ENCODE data around the gene UCP2. TPM values are rescaled to one million over a fixed set of nuclear protein-coding genes. Genes with fewer than 3 reads are reported as not detected.

UCP2 gene
- total and polyA plus RNA-seq, 2 donors (not counting 3 experiments of a cell fraction or from before 2014, with no cell fraction given), result 16.5 to 24.0 TPM

- ChIA-PET POLR2A (interaction anchor here (0.5 kb wide), 1 partner anchor 1154 kb away, joined by 3 read pairs; no protein-coding TSS in a partner anchor), CTCF (no interaction called here)
- Histone ChIP-seq H4K20me1 (replicated peaks; ENCODE audit: control insufficient read depth, extremely low read depth, insufficient read depth, low read length) (no peaks in the 10 kb centered on the region), H3K79me2 (ENCODE audit: control insufficient read depth, insufficient read depth, low read length) (no peaks in the 10 kb centered on the region), H3K9ac (replicated peaks; ENCODE audit: extremely low read depth, insufficient read depth, low read length) (no peak overlapping the region), H3K36me3 (ENCODE audit: control insufficient read depth in 2 of 2, extremely low read depth in 1 of 2, insufficient read depth in 2 of 2, low read length in 2 of 2) (peaks cover 0 to 7% of the 10 kb centered on the region in 2 experiments), H3K4me3 (replicated peaks in 1 of 3; ENCODE audit: insufficient read depth in 1 of 3, low read depth in 1 of 3, low read length in 3 of 3) (no peak overlapping the region), H2AFZ (ENCODE audit: low read depth, low read length) (no peak overlapping the region), H3K27me3 (ENCODE audit: control insufficient read depth in 2 of 2, insufficient read depth in 2 of 2, low read length in 2 of 2) (no peaks in the 10 kb centered on the region), H3K9me3 (replicated peaks; ENCODE audit: control insufficient read depth, insufficient read depth, low read length) (no peaks in the 10 kb centered on the region), H3K9me1 (replicated peaks; ENCODE audit: control insufficient read depth, extremely low read depth, insufficient read depth, low read length) (no peaks in the 10 kb centered on the region), H3K4me2 (ENCODE audit: insufficient read depth, low read length) (no peak overlapping the region), H3K4me1 (ENCODE audit: control insufficient read depth, extremely low read depth, insufficient read depth, low read length) (no peaks in the 10 kb centered on the region), H3K27ac (ENCODE audit: insufficient read depth, low read depth, low read length) (no peak overlapping the region)
- intact Hi-C loops (cut with micrococcal nuclease) (no loop called here), dilution Hi-C loops (cut with MboI; ENCODE audit: extremely low pct_ligation_motif_present, low sequenced_read_pairs) (no loop called here)
- no TSS peak for BruUV-seq (replicated peaks)
- DNase-seq (ENCODE audit: low read depth, low spot score) (no peak), FAIRE-seq (no peak)
- TF ChIP-seq EZH2 (IDR thresholded peaks at IDR 0.05; ENCODE audit: borderline replicate concordance, low read depth, low read length, severe bottlenecking), result no peak
- no peak for TF ChIP-seq POLR2A (IDR thresholded peaks at IDR 0.05; ENCODE audit: low read depth, low read length)
- TF ChIP-seq, protein P1, sequence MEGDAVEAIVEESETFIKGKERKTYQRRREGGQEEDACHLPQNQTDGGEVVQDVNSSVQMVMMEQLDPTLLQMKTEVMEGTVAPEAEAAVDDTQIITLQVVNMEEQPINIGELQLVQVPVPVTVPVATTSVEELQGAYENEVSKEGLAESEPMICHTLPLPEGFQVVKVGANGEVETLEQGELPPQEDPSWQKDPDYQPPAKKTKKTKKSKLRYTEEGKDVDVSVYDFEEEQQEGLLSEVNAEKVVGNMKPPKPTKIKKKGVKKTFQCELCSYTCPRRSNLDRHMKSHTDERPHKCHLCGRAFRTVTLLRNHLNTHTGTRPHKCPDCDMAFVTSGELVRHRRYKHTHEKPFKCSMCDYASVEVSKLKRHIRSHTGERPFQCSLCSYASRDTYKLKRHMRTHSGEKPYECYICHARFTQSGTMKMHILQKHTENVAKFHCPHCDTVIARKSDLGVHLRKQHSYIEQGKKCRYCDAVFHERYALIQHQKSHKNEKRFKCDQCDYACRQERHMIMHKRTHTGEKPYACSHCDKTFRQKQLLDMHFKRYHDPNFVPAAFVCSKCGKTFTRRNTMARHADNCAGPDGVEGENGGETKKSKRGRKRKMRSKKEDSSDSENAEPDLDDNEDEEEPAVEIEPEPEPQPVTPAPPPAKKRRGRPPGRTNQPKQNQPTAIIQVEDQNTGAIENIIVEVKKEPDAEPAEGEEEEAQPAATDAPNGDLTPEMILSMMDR (IDR thresholded peaks at IDR 0.05; ENCODE audit: extremely low read depth in 1 of 2, insufficient read depth in 1 of 2, low read depth in 1 of 2, low read length in 2 of 2), result no peak
- TF ChIP-seq MAX (IDR thresholded peaks at IDR 0.05; ENCODE audit: insufficient read depth, insufficient read length), result no peak
- no peak for TF ChIP-seq MYC (IDR thresholded peaks at IDR 0.05; ENCODE audit: low read depth, low read length)
- TF ChIP-seq POLR2AphosphoS5 (IDR thresholded peaks at IDR 0.05; ENCODE audit: insufficient read depth, low read depth, low read length), result no peak
- no peak for TF ChIP-seq GATA2 (IDR thresholded peaks at IDR 0.05; ENCODE audit: insufficient read depth, insufficient read length, low read depth, low read length)
- no peak for TF ChIP-seq JUN (IDR thresholded peaks at IDR 0.05; ENCODE audit: borderline replicate concordance, insufficient read depth, insufficient read length, low read depth)
- no peak for TF ChIP-seq FOS (IDR thresholded peaks at IDR 0.05; ENCODE audit: borderline replicate concordance, insufficient read depth, low read length)
Measured at GRCh38 chr11:74010306-74011300, 28.0 kb upstream of the UCP2 start.
